Esophagus squamous epithelium (tissue), 5 donors: Measurements from ENCODE around the gene USP2. TPM values are rescaled to one million over a fixed set of nuclear protein-coding genes. Genes with fewer than 3 reads are reported as not detected.

Experiments
- DNase-seq: peaks from one replicate; lab custom pipeline; 2025; lab: John Stamatoyannopoulos, UW
- H3K27ac ChIP-seq, 4 donors: fragments of 200-600 bp; sonication (generic); one replicate each; pipeline ENCODE4 v1.5.1; 2016 to 2019; ENCODE audit warnings: mild to moderate bottlenecking in 1 of 4
- H3K27me3 ChIP-seq, 4 donors: fragments of 200-600 bp; sonication (generic); 1 replicate in 3 of 4; 2 replicates in 1 of 4; pipeline versions ENCODE4 v1.5.1 to v1.6.0; 2017 to 2021; ENCODE audit warnings: antibody characterized with exemption in 1 of 4
- H3K36me3 ChIP-seq, 3 donors: fragments of 200-600 bp; sonication (generic); one replicate each; pipeline ENCODE4 v1.5.1; 2016 to 2019
- H3K4me1 ChIP-seq, 3 donors: fragments of 200-600 bp; sonication (generic); one replicate each; pipeline ENCODE4 v1.5.1; 2017 to 2019
- H3K4me3 ChIP-seq, 4 donors: fragments of 200-600 bp; sonication (generic); 1 replicate in 3 of 4; 2 replicates in 1 of 4; pipeline ENCODE4 v1.5.1; 2016 to 2019; ENCODE audit warnings: mild to moderate bottlenecking in 2 of 4, moderate library complexity in 1 of 4
- H3K9me3 ChIP-seq, 3 donors: fragments of 200-600 bp; sonication (generic); one replicate each; pipeline ENCODE4 v1.5.1; 2016 to 2019
- CTCF ChIP-seq, 6 experiments: fragments of 450-650 bp in 4 of 6; fragments of 200-600 bp in 2 of 6; sonication (generic) in 2 of 6; IDR thresholded peaks; one replicate each; pipeline ENCODE4 v1.5.1; 2016 to 2019; ENCODE audit warnings: antibody characterized with exemption in 6 of 6, mild to moderate bottlenecking in 4 of 6, moderate library complexity in 4 of 6
- POLR2A ChIP-seq, 4 donors: fragments of 450-650 bp; IDR thresholded peaks; one replicate each; pipeline ENCODE4 v1.6.1; 2017; ENCODE audit warnings: antibody characterized with exemption in 4 of 4, mild to moderate bottlenecking in 4 of 4, moderate library complexity in 3 of 4
- WGBS, 2 donors: methylation state at CpG; one replicate each; pipeline ENCODE4 v1.1.5; 2018; 5-methylcytosine and 5-hydroxymethylcytosine counted together
- intact Hi-C: fragments of 100-400 bp; cut with DNase I; formaldehyde crosslinking; loops from one replicate; pipeline ENCODE4 v1.15.0; 2022
- small RNA-seq, 4 donors: library from RNA; depleted of rRNA; stranded (forward); fragments of <200 nt; gene quantifications; one replicate each; pipeline ENCODE3, GENCODE V24; 2016
- total RNA-seq, 4 donors: library from RNA; depleted of rRNA; stranded (reverse); fragments of >200 nt; gene quantifications; one replicate each; pipeline ENCODE4 v1.1.0, GENCODE V29; 2016
- donor health status: DM: yes; HTN: yes; CAD: no.

Gene USP2
- total RNA-seq, 4 donors from 2014 or later: 1.9 to 9.6 (median 4.8) TPM

- 60 to 83% methylated on average over 1 of the region's 1 CpG for WGBS, 2 donors
- no peaks in the 10 kb centered on the region for H3K9me3 ChIP-seq
- DNase-seq: no peak
- intact Hi-C loops: no loop called here
- peaks cover 6 to 46% (median 22%) of the 10 kb centered on the region in 3 donors for H3K4me1 ChIP-seq
- no peak overlapping the region for H3K4me3 ChIP-seq
- peaks cover 0 to 79% (median 6%) of the 10 kb centered on the region in 3 donors for H3K36me3 ChIP-seq
- no peaks in the 10 kb centered on the region for H3K27me3 ChIP-seq
- TF ChIP-seq CTCF (IDR thresholded peaks at IDR 0.05) (peak in 1 of 6 experiments; percentile 14), POLR2A (IDR thresholded peaks at IDR 0.05) (no peak)
- peak overlapping the region; percentile 46 to 76 (median 72) for H3K27ac ChIP-seq
These were observed 74.3 kb downstream of the USP2 start for GRCh38 chr11:119307219-119307618.

GRCh38 chr11:119306373-119306890, 75.1 kb downstream of the USP2 start:
- WGBS, 2 donors: 43 to 83% methylated on average over 3 to 4 of the region's 5 CpGs
- Histone ChIP-seq H3K36me3 (peaks cover 0 to 81% (median 6%) of the 10 kb centered on the region in 3 donors), H3K4me3 (no peak overlapping the region), H3K27me3 (no peaks in the 10 kb centered on the region), H3K9me3 (no peaks in the 10 kb centered on the region), H3K27ac (peak overlapping the region; percentile 46 to 78 (median 73)), H3K4me1 (peaks cover 6 to 45% (median 20%) of the 10 kb centered on the region in 3 donors)
- TF ChIP-seq CTCF (IDR thresholded peaks at IDR 0.05): no peak
- no peak for TF ChIP-seq POLR2A (IDR thresholded peaks at IDR 0.05)
- intact Hi-C loops: no loop called here
- no peak for DNase-seq

- WGBS, 2 donors: 75 to 78% methylated on average over 5 to 7 of the region's 7 CpGs
- Histone ChIP-seq H3K9me3 (no peaks in the 10 kb centered on the region), H3K36me3 (peaks cover 0 to 84% (median 6%) of the 10 kb centered on the region in 3 donors), H3K27ac (peak overlapping the region; percentile 46 to 78 (median 73)), H3K4me3 (no peak overlapping the region), H3K27me3 (no peaks in the 10 kb centered on the region), H3K4me1 (peaks cover 5 to 45% (median 19%) of the 10 kb centered on the region in 3 donors)
- intact Hi-C loops: no loop called here
- TF ChIP-seq CTCF (IDR thresholded peaks at IDR 0.05) (no peak), POLR2A (IDR thresholded peaks at IDR 0.05) (no peak)
- DNase-seq: no peak
These were observed 75.7 kb downstream of the USP2 start for GRCh38 chr11:119305556-119306372.

Small RNAs within 50 kb of the gene (small RNA-seq; reads per million reads assigned to genes)
- gene AP003396.4 (0 reads per million in 4 donors), gene RF01225 (0 reads per million in 4 donors)

Other genes with a start within 250 kb of the USP2 start
- under 1 TPM; 0.15 to 0.94 (median 0.39) TPM for gene ABCG4, start 232.6 kb downstream of the USP2 start, total RNA-seq
- gene NLRX1, start 213.0 kb downstream of the USP2 start, total RNA-seq: 10 to 100 TPM; 31.5 to 83.3 (median 67.5) TPM
- under 1 TPM in 1 of 4 donors, not detected in 3; under 0.01 TPM for gene NHERF4, start 196.2 kb downstream of the USP2 start, total RNA-seq
- gene CBL, start 175.4 kb downstream of the USP2 start, total RNA-seq: 10 to 100 TPM in 3 of 4 donors, 1 to 10 TPM in 1; 9.9 to 14.2 (median 12.4) TPM
- 100 to 1,000 TPM in 2 of 4 donors, 10 to 100 TPM in 2; 20.8 to 169 (median 80.9) TPM for gene MCAM, start 64.6 kb downstream of the USP2 start, total RNA-seq
- 10 to 100 TPM; 10.5 to 17.9 (median 12.2) TPM for gene RNF26, start 47.2 kb downstream of the USP2 start, total RNA-seq
- gene C1QTNF5, start 40.8 kb downstream of the USP2 start, total RNA-seq: 10 to 100 TPM in 2 of 4 donors, 1 to 10 TPM in 2; 5.3 to 18.8 (median 10.3) TPM
- not detected for gene MFRP, start 35.0 kb downstream of the USP2 start, total RNA-seq
- gene THY1, start 41.5 kb upstream of the USP2 start, total RNA-seq: 1 to 10 TPM in 3 of 4 donors, under 1 TPM in 1; 0.57 to 7.6 (median 2.9) TPM